ENCODE results near the gene ANO2.
"Not testable (repeated sequence)": the region's sequence is repeated elsewhere in the genome, so short reads cannot be mapped to it uniquely, and the experiment has no call there.

ANO2 gene

GRCh38 chr12:5818877-5819276 lies 126.2 kb downstream of the ANO2 start:
- not testable (repeated sequence) for DNase-seq (ENCODE audit: low spot score)

- DNase-seq (ENCODE audit: low spot score) = no peak
Observed at GRCh38 chr12:5817246-5817645, 127.8 kb downstream of the ANO2 start.

- DNase-seq (ENCODE audit: low spot score) = no peak
Observed at GRCh38 chr12:5809586-5809985, 135.5 kb downstream of the ANO2 start.

- no peak for DNase-seq (ENCODE audit: low spot score)
Observed at GRCh38 chr12:5808981-5809380, 136.1 kb downstream of the ANO2 start.

- no peak for DNase-seq (ENCODE audit: low spot score)
Observed at GRCh38 chr12:5807514-5808219, 137.4 kb downstream of the ANO2 start.

- DNase-seq (ENCODE audit: low spot score) = no peak
Observed at GRCh38 chr12:5807090-5807414, 138.0 kb downstream of the ANO2 start.

- DNase-seq (ENCODE audit: low spot score) = no peak
Observed at GRCh38 chr12:5806371-5807089, 138.5 kb downstream of the ANO2 start.

GRCh38 chr12:5803532-5803931 lies 141.5 kb downstream of the ANO2 start:
- no peak for DNase-seq (ENCODE audit: low spot score)

- no peak for DNase-seq (ENCODE audit: low spot score)
Observed at GRCh38 chr12:5798242-5799015, 146.6 kb downstream of the ANO2 start.

- DNase-seq (ENCODE audit: low spot score) = no peak
Observed at GRCh38 chr12:5797661-5798060, 147.4 kb downstream of the ANO2 start.

- no peak for DNase-seq (ENCODE audit: low spot score)
Observed at GRCh38 chr12:5796959-5797225, 148.2 kb downstream of the ANO2 start.

- DNase-seq (ENCODE audit: low spot score) = no peak
Observed at GRCh38 chr12:5796171-5796958, 148.7 kb downstream of the ANO2 start.

GRCh38 chr12:5794156-5794555 lies 150.9 kb downstream of the ANO2 start:
- DNase-seq (ENCODE audit: low spot score) = no peak

GRCh38 chr12:5792343-5792742 lies 152.7 kb downstream of the ANO2 start:
- DNase-seq (ENCODE audit: low spot score) = no peak

GRCh38 chr12:5789469-5789968 lies 155.5 kb downstream of the ANO2 start:
- no peak for DNase-seq (ENCODE audit: low spot score)

- DNase-seq (ENCODE audit: low spot score) = no peak
Observed at GRCh38 chr12:5787828-5788227, 157.2 kb downstream of the ANO2 start.

GRCh38 chr12:5785601-5786000 lies 159.5 kb downstream of the ANO2 start:
- no peak for DNase-seq (ENCODE audit: low spot score)

GRCh38 chr12:5784462-5785130 lies 160.5 kb downstream of the ANO2 start:
- no peak for DNase-seq (ENCODE audit: low spot score)

- DNase-seq (ENCODE audit: low spot score) = no peak
Observed at GRCh38 chr12:5783289-5783920, 161.7 kb downstream of the ANO2 start.

- no peak for DNase-seq (ENCODE audit: low spot score)
Observed at GRCh38 chr12:5780536-5780935, 164.5 kb downstream of the ANO2 start.

GRCh38 chr12:5779401-5779800 lies 165.7 kb downstream of the ANO2 start:
- no peak for DNase-seq (ENCODE audit: low spot score)
